IMR-90 (cell line): ENCODE data around the gene NRM.

ENCODE experiments used
- BHLHE40 ChIP-seq: fragments of 150-350 bp; IDR thresholded peaks from 2 replicates; pipeline ENCODE4 v1.6.1; 2016; ENCODE audit warnings: mild to moderate bottlenecking, low read depth, low read length
- CEBPB ChIP-seq: IDR thresholded peaks from 2 replicates; pipeline ENCODE4 v1.6.1; 2012; ENCODE audit warnings: low read depth, low read length, improper control_type of control experiment
- CHD1 ChIP-seq: IDR thresholded peaks from 2 replicates; pipeline ENCODE4 v1.6.1; 2012; ENCODE audit warnings: low read depth, low read length, improper control_type of control experiment
- CTCF ChIP-seq: conservative IDR thresholded peaks from 2 replicates; pipeline ENCODE4 v1.5.1; 2012; ENCODE audit warnings: mild to moderate bottlenecking, low read depth, low read length, improper control_type of control experiment
- FOS ChIP-seq: fragments of 150-350 bp; IDR thresholded peaks from 2 replicates; pipeline ENCODE4 v1.6.1; 2016; ENCODE audit warnings: low read depth, low read length
- MAFK ChIP-seq: IDR thresholded peaks from 2 replicates; pipeline ENCODE4 v1.6.1; 2012; ENCODE audit warnings: low read depth, low read length, improper control_type of control experiment
- MAZ ChIP-seq: IDR thresholded peaks from 2 replicates; pipeline ENCODE4 v1.6.1; 2012; ENCODE audit warnings: low read depth, mild to moderate bottlenecking, low read length, improper control_type of control experiment, moderate library complexity, borderline replicate concordance
- MXI1 ChIP-seq: IDR thresholded peaks from 2 replicates; pipeline ENCODE4 v1.6.1; 2012; ENCODE audit warnings: low read depth, mild to moderate bottlenecking, low read length, moderate library complexity, borderline replicate concordance
- POLR2A ChIP-seq: IDR thresholded peaks from 2 replicates; pipeline ENCODE4 v1.6.1; 2012; ENCODE audit warnings: mild to moderate bottlenecking, low read depth, low read length
- RAD21 ChIP-seq: IDR thresholded peaks from 2 replicates; pipeline ENCODE4 v1.6.1; 2012; ENCODE audit warnings: low read length, improper control_type of control experiment
- RCOR1 ChIP-seq: IDR thresholded peaks from 2 replicates; pipeline ENCODE4 v1.6.1; 2012; ENCODE audit warnings: mild to moderate bottlenecking, low read length, improper control_type of control experiment; ENCODE audit not compliant: insufficient replicate concordance
- RFX5 ChIP-seq: IDR thresholded peaks from 2 replicates; pipeline ENCODE4 v1.8.0; 2012; ENCODE audit warnings: low read depth, mild to moderate bottlenecking, low read length, moderate library complexity
- SMC3 ChIP-seq: fragments of 150-350 bp; IDR thresholded peaks from 2 replicates; pipeline ENCODE4 v1.6.1; 2016; ENCODE audit warnings: low read depth, mild to moderate bottlenecking, antibody characterized with exemption, low read length, moderate library complexity

- TF ChIP-seq BHLHE40 (no peak), SMC3 (0 out of 2 replicates have a peak, but pooled peaks have one; percentile 7), CTCF (peak; percentile 33), POLR2A (peak; percentile 68; the same call in 1 of the 2 replicates), RFX5 (no peak), CEBPB (no peak), MAZ (no peak), RAD21 (no peak), CHD1 (no peak), MXI1 (no peak), RCOR1 (no peak), MAFK (no peak), FOS (no peak)
Measured at GRCh38 chr6:30687659-30688431, 2.9 kb downstream of the NRM start.
